ENCODE data around the gene ATP5PB.

Gene ATP5PB

GRCh38 chr1:111444031-111444430 lies 5.2 kb upstream of the ATP5PB start:
- in situ Hi-C loops (cut with HindIII; ENCODE audit: low sequenced_read_pairs) = no loop called here
- no peak for DNase-seq (ENCODE audit: low read depth)
- H3K4me3 ChIP-seq (ENCODE audit: low read depth, low read length) = no peak overlapping the region
- TF ChIP-seq, protein P1, sequence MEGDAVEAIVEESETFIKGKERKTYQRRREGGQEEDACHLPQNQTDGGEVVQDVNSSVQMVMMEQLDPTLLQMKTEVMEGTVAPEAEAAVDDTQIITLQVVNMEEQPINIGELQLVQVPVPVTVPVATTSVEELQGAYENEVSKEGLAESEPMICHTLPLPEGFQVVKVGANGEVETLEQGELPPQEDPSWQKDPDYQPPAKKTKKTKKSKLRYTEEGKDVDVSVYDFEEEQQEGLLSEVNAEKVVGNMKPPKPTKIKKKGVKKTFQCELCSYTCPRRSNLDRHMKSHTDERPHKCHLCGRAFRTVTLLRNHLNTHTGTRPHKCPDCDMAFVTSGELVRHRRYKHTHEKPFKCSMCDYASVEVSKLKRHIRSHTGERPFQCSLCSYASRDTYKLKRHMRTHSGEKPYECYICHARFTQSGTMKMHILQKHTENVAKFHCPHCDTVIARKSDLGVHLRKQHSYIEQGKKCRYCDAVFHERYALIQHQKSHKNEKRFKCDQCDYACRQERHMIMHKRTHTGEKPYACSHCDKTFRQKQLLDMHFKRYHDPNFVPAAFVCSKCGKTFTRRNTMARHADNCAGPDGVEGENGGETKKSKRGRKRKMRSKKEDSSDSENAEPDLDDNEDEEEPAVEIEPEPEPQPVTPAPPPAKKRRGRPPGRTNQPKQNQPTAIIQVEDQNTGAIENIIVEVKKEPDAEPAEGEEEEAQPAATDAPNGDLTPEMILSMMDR (IDR thresholded peaks at IDR 0.05; ENCODE audit: low read depth, low read length, missing control alignments) = no peak

- in situ Hi-C loops (cut with HindIII; ENCODE audit: low sequenced_read_pairs) = no loop called here
- DNase-seq (ENCODE audit: low read depth) = no peak
- no peak overlapping the region for H3K4me3 ChIP-seq (ENCODE audit: low read depth, low read length)
- TF ChIP-seq, protein P1 (IDR thresholded peaks at IDR 0.05; ENCODE audit: low read depth, low read length, missing control alignments) = no peak
These were observed 2.7 kb upstream of the ATP5PB start for GRCh38 chr1:111446546-111446945.

- TF ChIP-seq, protein P1 (IDR thresholded peaks at IDR 0.05; ENCODE audit: low read depth, low read length, missing control alignments) = no peak
- in situ Hi-C loops (cut with HindIII; ENCODE audit: low sequenced_read_pairs) = no loop called here
- H3K4me3 ChIP-seq (ENCODE audit: low read depth, low read length) = no peak overlapping the region
- no peak for DNase-seq (ENCODE audit: low read depth)
These were observed 2.0 kb upstream of the ATP5PB start for GRCh38 chr1:111446967-111447892.

DNA sequence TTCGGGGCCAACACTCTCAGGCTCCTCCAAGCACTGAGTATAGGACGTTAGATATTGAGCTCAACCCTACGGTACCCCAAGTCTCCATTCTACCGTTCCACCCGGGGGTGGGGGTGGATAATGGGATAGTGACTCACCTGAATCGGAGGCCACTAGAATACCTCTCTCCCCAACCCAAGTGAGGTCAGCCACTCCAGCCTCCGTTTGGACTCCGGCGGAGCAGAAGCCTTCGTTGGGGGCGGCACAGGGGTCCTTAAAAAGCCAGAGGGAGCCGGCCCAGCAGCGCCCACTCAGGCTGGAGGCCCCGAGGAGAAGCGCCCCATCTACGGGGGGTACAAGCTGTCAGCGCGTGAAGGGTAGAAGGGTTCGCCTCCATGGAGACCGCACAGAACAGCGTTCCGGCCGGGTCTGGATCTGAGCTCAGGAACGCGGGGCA lies 764 bp upstream of the ATP5PB start:
- H3K4me3 ChIP-seq (ENCODE audit: low read depth, low read length) = peak overlapping the region; percentile 78
- TF ChIP-seq, protein P1 (IDR thresholded peaks at IDR 0.05; ENCODE audit: low read depth, low read length, missing control alignments) = no peak
- in situ Hi-C loops (cut with HindIII; ENCODE audit: low sequenced_read_pairs) = no loop called here
- DNase-seq (ENCODE audit: low read depth) = no peak

GRCh38 chr1:111449703-111450017 lies 396 bp downstream of the ATP5PB start:
- TF ChIP-seq, protein P1 (IDR thresholded peaks at IDR 0.05; ENCODE audit: low read depth, low read length, missing control alignments) = no peak
- in situ Hi-C loops (cut with HindIII; ENCODE audit: low sequenced_read_pairs) = no loop called here
- no peak for DNase-seq (ENCODE audit: low read depth)
- peak overlapping the region; percentile 78 for H3K4me3 ChIP-seq (ENCODE audit: low read depth, low read length)

- DNase-seq (ENCODE audit: low read depth) = no peak
- TF ChIP-seq, protein P1 (IDR thresholded peaks at IDR 0.05; ENCODE audit: low read depth, low read length, missing control alignments) = no peak
- in situ Hi-C loops (cut with HindIII; ENCODE audit: low sequenced_read_pairs) = no loop called here
- H3K4me3 ChIP-seq (ENCODE audit: low read depth, low read length) = peak overlapping the region; percentile 78
These were observed 921 bp downstream of the ATP5PB start for GRCh38 chr1:111450185-111450584.
